Measurements from ENCODE around the gene PAX5. TPM values are rescaled to one million over a fixed set of nuclear protein-coding genes. Genes with fewer than 3 reads are reported as not detected.

Gene PAX5
- total and polyA plus RNA-seq, 2 of the 13 experiments (the other 11 are each of a cell fraction or from before 2014, with no cell fraction given) = not detected

- H3K79me2 ChIP-seq (ENCODE audit: insufficient read depth, low read length) = no peaks in the 10 kb centered on the region
- TF ChIP-seq PHF20 (CRISPR knock-in tag; IDR thresholded peaks at IDR 0.05) (no peak), ZFP37 (CRISPR knock-in tag; IDR thresholded peaks at IDR 0.05; ENCODE audit: borderline replicate concordance) (no peak), ZNF276 (CRISPR knock-in tag; IDR thresholded peaks at IDR 0.05; ENCODE audit: low read depth) (no peak), RBM22 (optimal IDR thresholded peaks at IDR 0.05; ENCODE audit: low read length) (no peak), RCOR2 (CRISPR knock-in tag; IDR thresholded peaks at IDR 0.05) (no peak), BRD4 (CRISPR knock-in tag; IDR thresholded peaks at IDR 0.05) (no peak), STAT5B (CRISPR knock-in tag; IDR thresholded peaks at IDR 0.05) (no peak), TRAFD1 (CRISPR knock-in tag; IDR thresholded peaks at IDR 0.05; ENCODE audit: borderline replicate concordance) (no peak), ZBTB44 (CRISPR knock-in tag; IDR thresholded peaks at IDR 0.05) (no peak), BORCS8-MEF2B (CRISPR knock-in tag; IDR thresholded peaks at IDR 0.05) (no peak), ZNF446 (CRISPR knock-in tag; IDR thresholded peaks at IDR 0.05) (no peak), HNRNPUL1 (IDR thresholded peaks at IDR 0.05; ENCODE audit: low read depth, low read length) (no peak), ZFX (CRISPR knock-in tag; IDR thresholded peaks at IDR 0.05; ENCODE audit: low read depth) (no peak), ZSCAN25 (CRISPR knock-in tag; IDR thresholded peaks at IDR 0.05) (no peak), ZFP41 (CRISPR knock-in tag; IDR thresholded peaks at IDR 0.05; ENCODE audit: borderline replicate concordance) (no peak)
- BruUV-seq (replicated peaks) = no TSS peak
- CTCF ChIA-PET (ENCODE audit: low intra/inter-chr PET ratio, low total read pairs) = no interaction called here
- H3K27me3 ChIP-seq (ENCODE audit: control insufficient read depth in 1 of 2, insufficient read depth in 2 of 2, low read length in 2 of 2) = peaks cover 0 to 7% of the 10 kb centered on the region in 2 experiments; a peak in 4 of 5 replicates
- H3K36me3 ChIP-seq (replicated peaks in 1 of 2; ENCODE audit: control insufficient read depth in 1 of 2, insufficient read depth in 2 of 2, low read length in 2 of 2) = no peaks in the 10 kb centered on the region
- no peak overlapping the region for H3K27ac ChIP-seq (ENCODE audit: extremely low read length, insufficient read depth, low read length)
- 21% methylated on average over 2 of the region's 2 CpGs for WGBS (ENCODE audit: low lambda C conversion rate)
- H3K4me3 ChIP-seq (replicated peaks in 1 of 3; ENCODE audit: insufficient read depth in 1 of 3, low read depth in 2 of 3, low read length in 3 of 3) = no peak overlapping the region
- H3K9ac ChIP-seq (ENCODE audit: insufficient read depth, low read depth, low read length) = no peak overlapping the region
- no peaks in the 10 kb centered on the region for H4K20me1 ChIP-seq (ENCODE audit: insufficient read depth, low read length)
- FAIRE-seq (no peak), DNase-seq (ENCODE audit: low spot score) (no peak), ATAC-seq (no peak)
- POLR2A ChIA-PET = no interaction called here
- no peaks in the 10 kb centered on the region for H3K4me1 ChIP-seq (ENCODE audit: insufficient read depth, low read length)
- intact Hi-C loops (cut with micrococcal nuclease; ENCODE audit: unreplicated experiment) = no loop called here
- no peak overlapping the region for H2AFZ ChIP-seq (ENCODE audit: low read length)
- no peak overlapping the region for H3K4me2 ChIP-seq (ENCODE audit: low read depth, low read length)
- in situ Hi-C loops (cut with HindIII; ENCODE audit: extremely low pct_ligation_motif_present, low pct_unique_long_range_greater_than_20kb) = no loop called here
- H3K9me3 ChIP-seq (ENCODE audit: low read length) = no peaks in the 10 kb centered on the region
These were observed 101.9 kb downstream of the PAX5 start for GRCh38 chr9:36932198-36932597.

All from HepG2 (cell line).